Measurements from ENCODE around the gene KAT5.
"Not testable (repeated sequence)": the region's sequence is repeated elsewhere in the genome, so short reads cannot be mapped to it uniquely, and the experiment has no call there.

The KAT5 gene

DNA sequence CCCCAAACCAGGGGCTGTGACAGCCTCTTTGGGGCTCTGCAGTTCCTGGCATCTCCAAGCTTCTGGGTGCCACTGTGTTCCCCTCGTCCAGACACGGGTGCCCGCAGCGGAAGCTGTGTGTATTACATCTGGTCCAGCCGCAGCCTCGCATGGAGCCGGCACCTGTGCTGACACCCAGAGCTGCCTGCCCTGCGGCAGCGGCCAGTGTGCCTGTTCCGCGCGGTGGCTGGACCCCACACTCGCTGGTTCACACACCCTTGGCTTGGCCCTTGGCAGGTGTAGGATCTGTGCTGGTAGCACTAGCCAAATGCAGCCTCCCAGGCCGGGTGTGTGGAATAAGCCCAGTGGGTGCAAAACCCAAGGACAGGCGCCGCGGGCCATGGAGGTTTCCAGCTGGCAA is 33.0 kb downstream of the KAT5 start:
- no peak for FAIRE-seq

- not testable (repeated sequence) for FAIRE-seq
Measured at GRCh38 chr11:65762169-65762568, 50.1 kb downstream of the KAT5 start.

DNA sequence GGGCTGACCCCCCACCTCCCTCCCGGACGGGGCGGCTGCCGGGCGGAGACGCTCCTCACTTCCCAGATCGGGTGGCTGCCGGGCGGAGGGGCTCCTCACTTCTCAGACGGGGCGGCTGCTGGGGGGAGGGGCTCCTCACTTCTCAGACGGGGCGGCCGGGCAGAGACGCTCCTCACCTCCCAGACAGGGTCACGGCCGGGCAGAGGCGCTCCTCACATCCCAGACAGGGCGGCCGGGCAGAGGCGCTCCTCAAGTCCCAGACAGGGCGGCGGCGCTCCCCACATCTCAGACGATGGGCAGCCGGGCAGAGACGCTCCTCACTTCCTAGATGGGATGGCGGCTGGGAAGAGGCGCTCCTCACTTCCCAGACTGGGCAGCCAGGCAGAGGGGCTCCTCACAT is 50.8 kb downstream of the KAT5 start:
- not testable (repeated sequence) for FAIRE-seq

DNA sequence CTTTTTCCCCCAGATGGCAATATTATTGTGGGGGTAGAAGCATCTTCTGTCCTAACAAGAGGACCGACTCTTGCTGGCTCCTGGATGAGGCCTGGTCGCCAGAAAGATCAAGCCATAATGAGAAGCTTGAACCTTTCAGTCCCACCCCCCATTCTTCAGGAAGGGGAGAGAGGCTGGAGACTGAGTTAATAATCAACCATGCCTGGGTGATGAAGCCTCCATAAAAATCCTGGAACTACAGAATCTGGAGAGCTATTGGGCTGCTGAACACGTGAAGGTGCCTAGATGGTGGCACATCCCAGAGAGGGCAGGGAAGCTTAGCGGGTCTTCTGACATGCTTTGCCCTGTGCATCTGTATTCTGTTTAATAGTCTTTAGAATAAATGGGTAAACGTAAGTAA is 52.4 kb downstream of the KAT5 start:
- no peak for FAIRE-seq

- no peak for FAIRE-seq
Measured at GRCh38 chr11:65766535-65766934, 54.5 kb downstream of the KAT5 start.

DNA sequence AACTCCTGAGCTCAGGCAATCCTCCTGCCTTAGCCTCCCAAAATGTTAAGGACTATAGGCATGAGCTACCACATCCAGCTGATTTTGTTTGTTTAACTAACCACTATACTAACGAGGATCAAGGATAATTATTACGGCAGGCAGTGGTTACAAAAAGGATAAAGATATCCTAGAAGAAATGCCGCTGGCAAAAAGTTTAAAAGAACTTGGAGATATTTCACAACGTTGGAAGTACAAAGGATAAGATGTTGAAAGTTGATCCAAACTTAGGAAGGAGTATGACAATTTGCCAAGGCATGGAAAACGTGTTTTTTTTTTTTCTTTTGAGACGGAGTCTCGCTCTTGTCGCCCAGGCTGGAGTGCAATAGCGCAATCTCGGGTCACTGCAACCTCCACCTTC is 55.4 kb downstream of the KAT5 start:
- FAIRE-seq, result no peak

DNA sequence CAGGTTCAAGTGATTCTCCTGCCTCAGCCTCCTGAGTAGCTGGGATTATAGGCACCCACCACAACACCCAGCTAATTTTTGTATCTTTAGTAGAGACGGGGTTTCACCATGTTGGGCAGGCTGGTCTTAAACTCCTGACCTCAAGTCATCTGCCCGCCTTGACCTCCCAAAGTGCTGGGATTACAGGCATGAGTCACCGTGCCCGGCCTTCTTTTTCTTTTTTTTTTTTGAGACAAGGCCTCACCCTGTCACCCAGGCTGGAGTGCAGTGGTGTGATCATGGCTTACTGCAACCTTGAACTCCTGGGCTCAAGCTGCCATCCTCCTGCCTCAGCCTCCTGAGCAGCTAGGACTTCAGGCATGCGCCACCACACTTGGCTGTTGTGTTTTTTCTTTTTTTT is 55.8 kb downstream of the KAT5 start:
- not testable (repeated sequence) for FAIRE-seq
